ENCODE measurements around the gene FXYD1.

DNA sequence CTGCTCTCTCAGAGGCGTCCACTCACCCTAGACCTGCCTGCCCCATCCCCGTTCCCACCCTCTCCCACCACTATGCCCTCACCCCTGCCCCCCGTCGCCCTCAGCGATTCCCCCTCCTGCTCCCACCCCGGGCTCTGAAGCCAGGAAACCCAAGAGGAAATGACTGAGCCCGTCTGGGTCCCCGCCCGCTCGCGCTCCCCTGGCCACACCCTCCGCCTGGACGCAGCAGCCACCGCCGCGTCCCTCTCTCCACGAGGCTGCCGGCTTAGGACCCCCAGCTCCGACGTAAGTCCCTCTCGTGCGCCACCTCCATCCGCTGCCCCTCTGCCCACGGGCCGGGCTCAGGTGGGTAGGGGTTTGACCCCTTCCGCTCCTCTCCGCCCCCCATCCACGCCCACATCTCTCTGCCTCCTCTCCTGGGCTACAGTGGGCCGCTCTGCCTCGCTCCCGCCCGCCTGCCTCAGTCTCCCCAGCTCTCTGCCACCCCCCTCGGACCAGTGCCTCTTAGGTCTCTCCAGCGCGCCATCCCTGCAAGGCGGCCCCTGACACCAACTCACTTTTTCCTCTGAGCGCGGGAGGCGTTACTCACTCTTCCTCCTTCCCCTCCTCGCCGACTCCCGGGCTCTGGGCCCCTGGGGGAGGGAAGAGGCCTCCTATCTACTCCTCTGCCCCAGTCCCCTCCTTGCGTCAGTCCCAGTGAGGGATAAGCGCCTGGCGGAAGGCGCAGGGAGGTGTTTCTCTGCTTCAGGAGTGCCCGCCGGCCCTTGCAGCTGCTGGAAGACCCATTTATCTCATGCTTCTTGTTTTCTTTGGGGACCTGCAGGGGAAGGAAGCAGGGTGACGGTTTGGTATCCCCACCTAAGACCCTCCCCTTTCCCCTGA lies 16.1 kb downstream of the FXYD1 start, which contains the start of gene FXYD5:
- TF ChIP-seq CTCF (IDR thresholded peaks at IDR 0.05) (peak in 1 of 3 experiments; percentile 5), POLR2A (IDR thresholded peaks at IDR 0.05; ENCODE audit: low read depth) (peak; percentile 2), POLR2AphosphoS5 (IDR thresholded peaks at IDR 0.05) (peak in 1 of 2 donors; percentile 64)

Measured in esophagus muscularis mucosa (tissue), 3 donors.